ENCODE measurements around the gene RHOJ. TPM values are rescaled to one million over a fixed set of nuclear protein-coding genes. Genes with fewer than 3 reads are reported as not detected.

The RHOJ gene
- total and polyA plus RNA-seq, 2 of the 8 experiments (the other 6 are each of a cell fraction or from before 2014, with no cell fraction given), result 0.11 TPM; not detected in 1

- H3K56ac ChIP-seq (replicated peaks; ENCODE audit: insufficient read length, low read depth, low read length), result no peak overlapping the region
- no peak overlapping the region for H3K23ac ChIP-seq (ENCODE audit: insufficient read length)
- no peak overlapping the region for H3K18ac ChIP-seq (ENCODE audit: extremely low read depth, low read length)
- H4K5ac ChIP-seq (ENCODE audit: insufficient read length, low read depth, low read length), result no peak overlapping the region
- H3K79me2 ChIP-seq (ENCODE audit: control insufficient read depth in 1 of 2, insufficient read depth in 2 of 2, low read length in 2 of 2), result no peaks in the 10 kb centered on the region
- no peak overlapping the region for H4K8ac ChIP-seq (ENCODE audit: extremely low read depth, insufficient read depth, low read length)
- no peak overlapping the region for H4K91ac ChIP-seq (replicated peaks; ENCODE audit: insufficient read length, low read length)
- no peak overlapping the region for H3K9ac ChIP-seq (replicated peaks in 1 of 4; ENCODE audit: extremely low read depth in 1 of 4, low read depth in 3 of 4, low read length in 3 of 4)
- no peak for FAIRE-seq
- H3K4ac ChIP-seq (replicated peaks; ENCODE audit: insufficient read length, low read depth, low read length), result no peak overlapping the region
- ChIA-PET CTCF (ENCODE audit: partially characterized antibody) (interaction anchor here (0.8 to 2.7 kb wide), 4 partner anchors 13 to 1197 kb away, joined by 3 to 20 read pairs (median 4); no protein-coding TSS in a partner anchor), POLR2A (ENCODE audit: partially characterized antibody) (no interaction called here)
- no peak overlapping the region for H3K14ac ChIP-seq (ENCODE audit: insufficient read length)
- H3K27ac ChIP-seq (ENCODE audit: low read depth, low read length), result no peak overlapping the region
- H2AFZ ChIP-seq (ENCODE audit: low read length), result no peak overlapping the region
- no peak for DNase-seq (ENCODE audit: low read depth in 1 of 2, low spot score in 2 of 2)
- H2BK15ac ChIP-seq (ENCODE audit: low read length), result no peak overlapping the region
- WGBS, 2 experiments (ENCODE audit: extremely low coverage in 1 of 2, insufficient coverage in 1 of 2, insufficient read length in 1 of 2, insufficient replicate concordance in 2 of 2, low coverage in 1 of 2, low lambda C conversion rate in 2 of 2, missing lambda C conversion rate in 1 of 2), result 84% methylated on average over 9 of the region's 9 CpGs; no CpG with 5 or more reads in 1 of the 2 experiments
- H3K4me2 ChIP-seq (ENCODE audit: insufficient read depth in 1 of 2, low read depth in 2 of 2, low read length in 2 of 2), result no peak overlapping the region
- no peaks in the 10 kb centered on the region for H3K4me1 ChIP-seq (replicated peaks in 1 of 4; ENCODE audit: control insufficient read depth in 3 of 4, insufficient read depth in 4 of 4, low read length in 3 of 4)
- no peaks in the 10 kb centered on the region for H3K36me3 ChIP-seq (ENCODE audit: control insufficient read depth in 2 of 4, insufficient read depth in 4 of 4, low read length in 3 of 4)
- H2BK5ac ChIP-seq (ENCODE audit: low read depth, low read length), result no peak overlapping the region
- no peaks in the 10 kb centered on the region for H3K23me2 ChIP-seq (ENCODE audit: low read depth, low read length)
- H3K79me1 ChIP-seq (ENCODE audit: low read depth, low read length), result no peaks in the 10 kb centered on the region
- no peak overlapping the region for H2BK12ac ChIP-seq (ENCODE audit: low read depth, low read length)
- H3K27me3 ChIP-seq (replicated peaks in 1 of 4; ENCODE audit: control insufficient read depth in 3 of 4, extremely low read depth in 1 of 4, insufficient read depth in 3 of 4, low read length in 3 of 4), result no peaks in the 10 kb centered on the region; a peak in 1 of 7 replicates
- no peak overlapping the region for H2BK20ac ChIP-seq (ENCODE audit: low read length)
- H2BK120ac ChIP-seq (replicated peaks; ENCODE audit: low read depth, low read length), result no peak overlapping the region
- H4K20me1 ChIP-seq (replicated peaks in 1 of 2; ENCODE audit: control insufficient read depth in 1 of 2, insufficient read depth in 2 of 2, low read length in 2 of 2), result no peaks in the 10 kb centered on the region
- no peak overlapping the region for H2AK5ac ChIP-seq (ENCODE audit: low read depth, low read length)
- no peaks in the 10 kb centered on the region for H3K9me3 ChIP-seq (ENCODE audit: insufficient read depth in 2 of 2, low read depth in 1 of 2, low read length in 1 of 2)
- no peak overlapping the region for H3K4me3 ChIP-seq (ENCODE audit: extremely low read depth in 1 of 4, insufficient read depth in 2 of 4, low read depth in 3 of 4, low read length in 4 of 4)
- no peak for TF ChIP-seq E2F6 (IDR thresholded peaks at IDR 0.05)
- TF ChIP-seq SIRT6 (IDR thresholded peaks at IDR 0.05; ENCODE audit: low read length), result no peak
- TF ChIP-seq PHF8 (conservative IDR thresholded peaks at IDR 0.05; ENCODE audit: low read depth, low read length), result no peak
- TF ChIP-seq CREB1 (IDR thresholded peaks at IDR 0.05), result no peak
- no peak for TF ChIP-seq GABPA (IDR thresholded peaks at IDR 0.05; ENCODE audit: borderline replicate concordance, insufficient read depth, low read length)
- TF ChIP-seq SP4 (IDR thresholded peaks at IDR 0.05; ENCODE audit: low read length), result no peak
- TF ChIP-seq NANOG (IDR thresholded peaks at IDR 0.05; ENCODE audit: insufficient read depth, low read depth, low read length, poor library complexity, severe bottlenecking), result no peak
- no peak for TF ChIP-seq SIN3A (conservative IDR thresholded peaks at IDR 0.05 in 1 of 2, IDR thresholded peaks at IDR 0.05 in 1 of 2; ENCODE audit: low read depth in 1 of 2, low read length in 2 of 2)
- TF ChIP-seq, protein P1, sequence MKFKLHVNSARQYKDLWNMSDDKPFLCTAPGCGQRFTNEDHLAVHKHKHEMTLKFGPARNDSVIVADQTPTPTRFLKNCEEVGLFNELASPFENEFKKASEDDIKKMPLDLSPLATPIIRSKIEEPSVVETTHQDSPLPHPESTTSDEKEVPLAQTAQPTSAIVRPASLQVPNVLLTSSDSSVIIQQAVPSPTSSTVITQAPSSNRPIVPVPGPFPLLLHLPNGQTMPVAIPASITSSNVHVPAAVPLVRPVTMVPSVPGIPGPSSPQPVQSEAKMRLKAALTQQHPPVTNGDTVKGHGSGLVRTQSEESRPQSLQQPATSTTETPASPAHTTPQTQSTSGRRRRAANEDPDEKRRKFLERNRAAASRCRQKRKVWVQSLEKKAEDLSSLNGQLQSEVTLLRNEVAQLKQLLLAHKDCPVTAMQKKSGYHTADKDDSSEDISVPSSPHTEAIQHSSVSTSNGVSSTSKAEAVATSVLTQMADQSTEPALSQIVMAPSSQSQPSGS (IDR thresholded peaks at IDR 0.05; ENCODE audit: low read length), result no peak
- TF ChIP-seq KDM4A (IDR thresholded peaks at IDR 0.05; ENCODE audit: low read depth, low read length, severe bottlenecking), result no peak
- TF ChIP-seq SP2 (IDR thresholded peaks at IDR 0.05; ENCODE audit: low read length), result no peak
Observed at GRCh38 chr14:63322897-63323573, 118.8 kb downstream of the RHOJ start.

Measured in H1 (cell line).